ENCODE data around the gene ZC3H12D. TPM values are rescaled to one million over a fixed set of nuclear protein-coding genes. Genes with fewer than 3 reads are reported as not detected.

Gene ZC3H12D
- total and polyA plus RNA-seq, 9 of the 15 experiments (the other 6 are each of a cell fraction or from before 2014, with no cell fraction given): 0.04 to 0.27 (median 0.05) TPM; not detected in 3

DNA sequence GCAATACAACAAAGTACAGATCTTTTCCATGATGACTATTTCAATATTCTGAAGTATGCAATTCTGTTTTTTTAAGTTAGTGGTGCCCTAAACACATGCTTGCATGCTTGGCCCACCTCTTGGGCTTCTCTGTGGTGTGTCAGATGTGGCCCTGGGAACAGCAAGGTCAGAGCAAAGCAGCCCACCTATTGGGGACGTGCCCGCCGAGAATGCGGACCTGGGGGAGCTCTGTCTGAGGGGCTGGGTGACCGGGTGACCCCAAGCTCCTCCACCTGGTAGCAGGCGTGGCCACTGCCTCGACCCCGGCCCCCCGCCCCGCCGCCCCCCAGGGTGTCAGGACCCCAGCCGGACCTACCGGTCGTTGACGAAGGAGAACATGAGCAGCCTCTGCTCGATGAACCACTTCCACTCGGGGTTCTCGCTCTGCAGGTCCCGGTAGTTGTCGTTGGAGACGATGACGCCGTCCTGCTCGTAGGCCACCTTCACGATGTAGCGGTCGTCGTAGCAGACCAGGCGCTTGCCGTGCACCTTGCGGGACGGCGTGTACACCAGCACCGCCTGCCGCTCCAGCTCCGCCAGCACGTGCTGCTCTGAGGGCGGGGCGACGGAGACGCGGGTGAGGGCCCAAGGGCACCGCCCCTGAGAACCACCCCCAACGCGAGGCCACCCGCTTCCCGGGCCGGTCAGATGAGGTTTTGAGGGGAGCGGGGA lies 28.3 kb downstream of the ZC3H12D start (continued):
- TF ChIP-seq, protein P1, sequence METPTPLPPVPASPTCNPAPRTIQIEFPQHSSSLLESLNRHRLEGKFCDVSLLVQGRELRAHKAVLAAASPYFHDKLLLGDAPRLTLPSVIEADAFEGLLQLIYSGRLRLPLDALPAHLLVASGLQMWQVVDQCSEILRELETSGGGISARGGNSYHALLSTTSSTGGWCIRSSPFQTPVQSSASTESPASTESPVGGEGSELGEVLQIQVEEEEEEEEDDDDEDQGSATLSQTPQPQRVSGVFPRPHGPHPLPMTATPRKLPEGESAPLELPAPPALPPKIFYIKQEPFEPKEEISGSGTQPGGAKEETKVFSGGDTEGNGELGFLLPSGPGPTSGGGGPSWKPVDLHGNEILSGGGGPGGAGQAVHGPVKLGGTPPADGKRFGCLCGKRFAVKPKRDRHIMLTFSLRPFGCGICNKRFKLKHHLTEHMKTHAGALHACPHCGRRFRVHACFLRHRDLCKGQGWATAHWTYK (CRISPR knock-in tag; IDR thresholded peaks at IDR 0.05): no peak
- TF ChIP-seq SMARCC2 (IDR thresholded peaks at IDR 0.05; ENCODE audit: low read depth) (no peak), CREM (IDR thresholded peaks at IDR 0.05; ENCODE audit: low read depth) (peak; percentile 36; the same call in 1 of the 2 replicates), ZNF324 (CRISPR knock-in tag; IDR thresholded peaks at IDR 0.05) (no peak), NCOA6 (IDR thresholded peaks at IDR 0.05) (no peak), ZFX (CRISPR knock-in tag; IDR thresholded peaks at IDR 0.05) (peak; percentile 22; the same call in 1 of the 2 replicates), ZNF79 (CRISPR knock-in tag; IDR thresholded peaks at IDR 0.05; ENCODE audit: low read depth) (no peak), ZNF551 (CRISPR knock-in tag; IDR thresholded peaks at IDR 0.05) (no peak), IRF2 (CRISPR knock-in tag; IDR thresholded peaks at IDR 0.05) (peak; percentile 47; the same call in 1 of the 2 replicates), MIER1 (IDR thresholded peaks at IDR 0.05; ENCODE audit: low read depth) (no peak)

Data from K562 (cell line).